Endothelial cell of umbilical vein (primary cell): Measurements from ENCODE around the gene GRID2IP.

ENCODE experiments used
- CTCF ChIP-seq, 2 donors: IDR thresholded peaks; 1 replicate in 1 of 2; 2 replicates in 1 of 2; pipeline ENCODE4 v1.5.1; 2011; ENCODE audit warnings: low read length in 2 of 2, mild to moderate bottlenecking in 2 of 2, moderate library complexity in 2 of 2, control low read depth in 1 of 2, inconsistent platforms in 1 of 2, low read depth in 1 of 2; ENCODE audit not compliant: insufficient read depth in 1 of 2; ENCODE audit errors: extremely low read depth in 1 of 2
- MAX ChIP-seq: IDR thresholded peaks from 2 replicates; pipeline ENCODE4 v1.6.1; 2011; ENCODE audit not compliant: insufficient read depth, insufficient read length
- POLR2A ChIP-seq: IDR thresholded peaks from 2 replicates; pipeline ENCODE4 v1.6.1; 2012; ENCODE audit warnings: low read depth, mild to moderate bottlenecking, control low read depth, low read length
- POLR2AphosphoS5 ChIP-seq: IDR thresholded peaks from 2 replicates; pipeline ENCODE4 v1.6.1; 2012; ENCODE audit warnings: low read depth, mild to moderate bottlenecking, control low read depth, low read length, moderate library complexity; ENCODE audit not compliant: insufficient read depth

- TF ChIP-seq POLR2A (no peak), CTCF (IDR thresholded peaks at IDR 0.05; ENCODE audit: extremely low read depth in 1 of 2, insufficient read depth in 1 of 2, low read depth in 1 of 2, low read length in 2 of 2) (no peak), MAX (no peak), POLR2AphosphoS5 (no peak)
Measured at GRCh38 chr7:6600093-6600492, 48.8 kb upstream of the GRID2IP start.
